Breast epithelium (tissue), 4 donors: ENCODE data around the gene PTPN14. TPM values are rescaled to one million over a fixed set of nuclear protein-coding genes. Genes with fewer than 3 reads are reported as not detected.

Source experiments
- DNase-seq, 2 donors: peaks; one replicate each; pipeline ENCODE4 v3.0.0-alpha.2; 2019; ENCODE audit warnings: low spot score in 2 of 2
- H3K27ac ChIP-seq, 2 donors: fragments of 200-600 bp; sonication (generic) in 1 of 2; one replicate each; pipeline ENCODE4 v1.5.1; 2016 to 2019; ENCODE audit warnings: mild to moderate bottlenecking in 1 of 2
- H3K27me3 ChIP-seq, 2 donors: fragments of 200-600 bp; sonication (generic) in 1 of 2; one replicate each; pipeline versions ENCODE4 v1.5.1 to v1.6.0; 2017 to 2019; ENCODE audit warnings: control low read depth in 1 of 2, mild to moderate bottlenecking in 1 of 2
- H3K36me3 ChIP-seq: fragments of 200-600 bp; one replicate; pipeline ENCODE4 v1.5.1; 2019
- H3K4me1 ChIP-seq, 2 donors: fragments of 200-600 bp; sonication (generic); one replicate each; pipeline ENCODE4 v1.5.1; 2016 to 2019; ENCODE audit warnings: control low read depth in 1 of 2
- H3K4me3 ChIP-seq, 3 donors: fragments of 200-600 bp; sonication (generic); 1 replicate in 2 of 3; 2 replicates in 1 of 3; pipeline ENCODE4 v1.5.1; 2016 to 2019; ENCODE audit warnings: mild to moderate bottlenecking in 3 of 3, moderate library complexity in 2 of 3
- H3K9me3 ChIP-seq, 2 donors: fragments of 200-600 bp; sonication (generic) in 1 of 2; one replicate each; pipeline ENCODE4 v1.5.1; 2016 to 2019; ENCODE audit warnings: control low read depth in 1 of 2
- CTCF ChIP-seq, 3 donors: fragments of 450-650 bp; IDR thresholded peaks; one replicate each; pipeline ENCODE4 v1.5.1; 2016 to 2017; ENCODE audit warnings: antibody characterized with exemption in 3 of 3, mild to moderate bottlenecking in 3 of 3, moderate library complexity in 3 of 3
- POLR2A ChIP-seq: fragments of 450-650 bp; IDR thresholded peaks from one replicate; pipeline ENCODE4 v1.6.1; 2016; ENCODE audit warnings: antibody characterized with exemption, mild to moderate bottlenecking, moderate library complexity
- POLR2AphosphoS5 ChIP-seq, 3 donors: sonication (generic); formaldehyde crosslinking; IDR thresholded peaks; one replicate each; pipeline ENCODE4 v1.6.1; 2017; ENCODE audit warnings: antibody characterized with exemption in 3 of 3
- intact Hi-C: fragments of 100-400 bp; cut with DNase I; formaldehyde crosslinking; loops from one replicate; pipeline ENCODE4 v1.15.1; 2023; ENCODE audit warnings: low total_unique reads
- total RNA-seq, 3 donors: library from RNA; depleted of rRNA; stranded (reverse); fragments of >200 nt; gene quantifications; one replicate each; pipeline ENCODE4 v1.1.0, GENCODE V29; 2016

The PTPN14 gene
- total RNA-seq, 3 donors from 2014 or later: 30.4 to 57.4 (median 49.5) TPM

DNA sequence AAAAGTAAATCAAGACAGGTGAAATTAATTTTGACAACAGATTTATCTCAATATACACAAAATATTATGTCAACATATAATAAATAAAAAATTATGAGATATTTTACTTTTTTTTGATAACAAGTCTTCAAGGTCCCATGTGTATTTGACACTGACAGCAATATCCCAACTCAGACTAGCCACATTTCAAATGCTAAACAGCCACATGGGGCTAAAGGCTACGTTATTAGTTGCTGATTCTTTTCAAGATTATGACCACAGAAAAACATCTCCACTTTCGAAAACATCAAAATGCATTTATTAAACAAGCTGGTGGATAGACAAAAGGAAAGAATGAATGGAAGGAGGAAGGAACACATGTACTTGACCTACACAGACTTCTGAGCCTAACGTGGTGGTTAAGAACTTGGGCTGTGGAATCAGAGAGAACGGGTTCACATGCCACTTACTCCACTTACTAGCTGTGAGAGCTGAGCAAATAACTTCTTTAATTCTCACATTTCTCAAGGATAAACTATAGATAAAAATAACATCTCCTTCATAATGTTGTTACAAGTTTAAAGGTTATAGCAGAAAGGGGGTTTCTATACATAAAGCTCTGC lies 13.4 kb downstream of the PTPN14 start:
- DNase-seq: no peak
- H3K36me3 ChIP-seq: no peaks in the 10 kb centered on the region
- H3K27me3 ChIP-seq: no peaks in the 10 kb centered on the region
- no peaks in the 10 kb centered on the region for H3K9me3 ChIP-seq
- intact Hi-C loops: no loop called here
- peak overlapping the region in 1 of 2 donors; percentile 10 for H3K27ac ChIP-seq
- peaks cover 0 to 4% of the 10 kb centered on the region in 2 donors for H3K4me1 ChIP-seq
- no peak for TF ChIP-seq POLR2AphosphoS5 (IDR thresholded peaks at IDR 0.05)
- no peak for TF ChIP-seq CTCF (IDR thresholded peaks at IDR 0.05)
- TF ChIP-seq POLR2A: no peak
- no peak overlapping the region for H3K4me3 ChIP-seq

GRCh38 chr1:214537219-214537618 lies 14.2 kb downstream of the PTPN14 start:
- peak overlapping the region in 1 of 2 donors; percentile 20 for H3K27ac ChIP-seq
- TF ChIP-seq POLR2AphosphoS5 (IDR thresholded peaks at IDR 0.05): no peak
- no peak for TF ChIP-seq POLR2A
- no peak for TF ChIP-seq CTCF (IDR thresholded peaks at IDR 0.05)
- intact Hi-C loops: no loop called here
- H3K27me3 ChIP-seq: no peaks in the 10 kb centered on the region
- DNase-seq: no peak
- H3K4me3 ChIP-seq: no peak overlapping the region
- H3K9me3 ChIP-seq: no peaks in the 10 kb centered on the region
- H3K4me1 ChIP-seq: peaks cover 0 to 4% of the 10 kb centered on the region in 2 donors
- no peaks in the 10 kb centered on the region for H3K36me3 ChIP-seq

- H3K4me3 ChIP-seq: no peak overlapping the region
- no peaks in the 10 kb centered on the region for H3K4me1 ChIP-seq
- no peak overlapping the region for H3K27ac ChIP-seq
- H3K27me3 ChIP-seq: no peaks in the 10 kb centered on the region
- H3K9me3 ChIP-seq: no peaks in the 10 kb centered on the region
- TF ChIP-seq POLR2A (no peak), POLR2AphosphoS5 (IDR thresholded peaks at IDR 0.05) (no peak), CTCF (IDR thresholded peaks at IDR 0.05) (no peak)
- DNase-seq: no peak
- no peaks in the 10 kb centered on the region for H3K36me3 ChIP-seq
- intact Hi-C loops: no loop called here
These were observed 19.3 kb downstream of the PTPN14 start for GRCh38 chr1:214532070-214532469.

DNA sequence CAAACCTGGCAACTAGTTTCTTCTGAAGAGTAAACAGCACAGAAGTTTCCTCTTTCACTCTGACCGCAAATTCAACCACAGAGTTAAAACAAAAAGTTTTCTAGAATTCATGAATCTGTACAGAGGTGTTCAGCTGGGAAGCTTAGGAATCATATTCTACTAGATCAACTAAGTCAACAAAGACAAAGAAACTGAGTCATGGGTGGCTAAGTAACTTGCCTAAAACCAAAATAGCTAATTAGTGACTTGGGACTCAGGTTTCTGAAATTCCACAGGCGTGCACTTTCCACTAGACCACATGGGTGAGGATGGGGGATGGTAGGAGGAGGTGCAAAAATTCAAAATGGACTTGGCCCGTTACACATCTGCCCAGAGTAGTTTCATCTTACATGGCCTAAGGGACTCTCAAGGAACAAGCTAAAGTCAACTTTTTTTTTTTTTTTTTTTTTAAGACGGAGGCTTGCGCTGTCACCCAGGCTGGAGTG lies 25.8 kb downstream of the PTPN14 start:
- Histone ChIP-seq H3K27ac (no peak overlapping the region), H3K36me3 (no peaks in the 10 kb centered on the region), H3K27me3 (no peaks in the 10 kb centered on the region), H3K9me3 (no peaks in the 10 kb centered on the region), H3K4me1 (no peaks in the 10 kb centered on the region), H3K4me3 (no peak overlapping the region)
- TF ChIP-seq CTCF (IDR thresholded peaks at IDR 0.05): no peak
- no peak for TF ChIP-seq POLR2AphosphoS5 (IDR thresholded peaks at IDR 0.05)
- TF ChIP-seq POLR2A: no peak
- no peak for DNase-seq
- intact Hi-C loops: no loop called here

- no peak overlapping the region for H3K27ac ChIP-seq
- no peaks in the 10 kb centered on the region for H3K36me3 ChIP-seq
- H3K9me3 ChIP-seq: no peaks in the 10 kb centered on the region
- TF ChIP-seq CTCF (IDR thresholded peaks at IDR 0.05) (no peak), POLR2A (no peak), POLR2AphosphoS5 (IDR thresholded peaks at IDR 0.05) (no peak)
- no peak for DNase-seq
- intact Hi-C loops: no loop called here
- no peak overlapping the region for H3K4me3 ChIP-seq
- H3K27me3 ChIP-seq: no peaks in the 10 kb centered on the region
- H3K4me1 ChIP-seq: no peaks in the 10 kb centered on the region
These were observed 26.6 kb downstream of the PTPN14 start for GRCh38 chr1:214524824-214525223.
